GM21447 (cell line): ENCODE results near the gene ZNHIT2.
A peak's percentile ranks its signal among the peaks of the same experiment; 100 is the strongest.

Experiments
- ATAC-seq: cut with Tn5 transposase; IDR thresholded peaks from one replicate; pipeline ENCODE4 v1.9.1; 2021; ENCODE audit not compliant: unreplicated experiment

The ZNHIT2 gene

GRCh38 chr11:65107078-65107477, 10.4 kb downstream of the ZNHIT2 start:
- no peak for ATAC-seq

DNA sequence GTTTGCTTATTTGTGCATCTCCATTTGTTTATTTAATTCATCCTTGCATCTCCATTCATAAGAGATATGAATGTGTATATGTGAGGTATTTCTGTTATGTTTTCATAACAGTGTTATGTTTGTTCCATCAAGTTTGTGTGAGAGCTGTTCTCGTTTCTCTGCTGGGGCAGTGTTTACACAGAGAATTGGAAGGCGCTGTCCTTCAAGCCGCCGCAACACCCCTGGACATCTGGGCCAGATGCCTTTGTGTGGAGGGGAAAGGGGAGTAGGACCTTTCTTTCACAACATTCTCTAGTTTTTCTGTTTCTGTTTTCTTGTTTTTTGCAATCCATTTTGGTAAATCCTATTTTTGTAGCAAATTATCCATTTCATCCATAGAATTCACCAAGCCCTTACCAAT, 12.9 kb downstream of the ZNHIT2 start:
- ATAC-seq, result no peak

DNA sequence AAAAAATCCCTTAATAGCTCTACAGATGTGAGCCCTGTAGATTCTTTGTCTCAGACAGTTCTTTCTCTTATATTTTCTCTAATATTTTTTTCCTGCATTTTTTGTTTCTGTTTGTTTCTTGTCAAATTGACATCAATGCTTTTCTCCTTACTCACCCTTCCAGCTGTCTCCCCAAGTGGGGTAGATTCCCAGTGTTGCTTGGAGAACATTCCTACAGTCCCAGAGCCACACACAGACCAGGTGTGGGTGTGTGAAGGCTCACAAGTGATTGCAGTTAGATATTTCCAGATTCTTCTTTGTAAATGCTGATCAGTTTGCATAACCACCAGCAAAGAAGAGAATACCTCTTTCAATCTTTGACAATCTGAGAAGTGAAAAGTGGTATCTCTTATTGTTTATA, 14.0 kb downstream of the ZNHIT2 start:
- ATAC-seq, result no peak

DNA sequence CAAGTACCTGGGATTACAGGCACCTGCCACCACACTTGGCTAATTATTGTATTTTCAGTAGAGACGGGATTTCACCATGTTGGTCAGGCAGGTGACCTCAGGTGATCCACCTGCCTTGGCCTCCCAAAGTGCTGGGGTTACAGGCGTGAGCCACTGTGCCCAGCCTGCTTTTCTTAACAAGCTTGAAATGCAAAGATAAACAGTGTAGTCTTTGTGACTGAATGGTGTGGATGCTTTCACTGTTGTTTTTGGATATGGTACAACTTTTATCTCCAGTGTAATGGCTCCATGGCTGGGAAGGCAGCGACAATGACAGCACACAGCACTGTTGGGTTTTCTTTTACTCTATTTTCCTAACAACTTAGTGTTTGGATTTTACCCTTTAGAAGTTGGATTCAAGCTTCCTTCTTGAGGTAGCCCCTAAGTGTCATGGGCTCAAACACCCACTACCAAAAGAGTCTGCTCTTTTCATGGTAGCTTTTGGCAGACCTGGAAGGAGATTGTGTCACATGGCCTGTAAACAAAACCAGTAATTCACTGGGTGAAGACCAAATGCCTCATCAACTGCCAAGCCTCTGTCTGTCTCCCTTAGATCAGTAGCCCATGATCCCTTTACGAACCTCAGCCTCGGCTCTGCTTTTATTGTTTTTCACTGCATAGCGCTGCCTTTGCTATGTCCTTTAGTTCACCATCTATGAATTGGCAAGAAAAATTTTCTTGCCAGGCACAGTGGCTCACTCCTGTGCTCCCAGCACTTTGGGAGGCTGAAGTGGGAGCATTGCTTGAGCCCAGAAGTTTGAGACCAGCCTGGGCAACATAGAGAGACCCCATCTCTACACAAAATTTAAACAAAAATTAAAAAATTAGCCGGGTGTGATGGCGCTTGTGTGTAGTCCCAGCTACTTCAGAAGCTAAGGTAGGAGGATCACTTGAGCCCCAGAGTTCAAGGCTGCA, 15.1 kb downstream of the ZNHIT2 start:
- no peak for ATAC-seq

DNA sequence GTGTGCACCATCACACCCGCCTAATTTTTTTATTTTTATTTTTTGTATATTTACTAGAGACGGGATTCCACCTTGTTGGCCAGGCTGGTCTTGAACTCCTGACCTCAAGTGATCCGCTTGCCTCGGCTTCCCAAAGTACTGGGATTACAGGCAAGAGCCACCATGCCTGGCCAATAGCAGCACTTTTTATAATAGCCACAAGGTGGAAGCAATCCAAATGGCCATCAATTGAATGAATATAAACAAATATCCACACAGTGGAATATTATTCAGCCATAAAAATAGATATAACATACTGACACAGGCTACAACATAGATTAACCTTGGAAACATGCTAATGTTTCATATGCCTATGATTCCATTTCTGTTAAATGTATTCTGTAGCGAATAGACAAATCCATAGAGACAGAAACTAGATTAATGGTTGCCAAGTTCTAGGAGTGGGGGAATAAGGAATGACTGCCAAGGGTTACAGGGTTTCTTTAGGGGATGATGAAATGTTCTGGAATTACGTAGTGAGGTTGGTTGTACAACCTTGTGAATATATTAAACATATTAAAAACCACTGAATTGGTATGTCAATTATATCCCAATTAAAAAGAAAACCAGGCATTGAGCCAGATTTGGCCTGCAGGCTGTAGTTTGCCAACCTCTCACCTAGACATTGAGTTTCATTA, 16.7 kb downstream of the ZNHIT2 start:
- ATAC-seq, result no peak

GRCh38 chr11:65096926-65097325, 20.6 kb downstream of the ZNHIT2 start:
- no peak for ATAC-seq

DNA sequence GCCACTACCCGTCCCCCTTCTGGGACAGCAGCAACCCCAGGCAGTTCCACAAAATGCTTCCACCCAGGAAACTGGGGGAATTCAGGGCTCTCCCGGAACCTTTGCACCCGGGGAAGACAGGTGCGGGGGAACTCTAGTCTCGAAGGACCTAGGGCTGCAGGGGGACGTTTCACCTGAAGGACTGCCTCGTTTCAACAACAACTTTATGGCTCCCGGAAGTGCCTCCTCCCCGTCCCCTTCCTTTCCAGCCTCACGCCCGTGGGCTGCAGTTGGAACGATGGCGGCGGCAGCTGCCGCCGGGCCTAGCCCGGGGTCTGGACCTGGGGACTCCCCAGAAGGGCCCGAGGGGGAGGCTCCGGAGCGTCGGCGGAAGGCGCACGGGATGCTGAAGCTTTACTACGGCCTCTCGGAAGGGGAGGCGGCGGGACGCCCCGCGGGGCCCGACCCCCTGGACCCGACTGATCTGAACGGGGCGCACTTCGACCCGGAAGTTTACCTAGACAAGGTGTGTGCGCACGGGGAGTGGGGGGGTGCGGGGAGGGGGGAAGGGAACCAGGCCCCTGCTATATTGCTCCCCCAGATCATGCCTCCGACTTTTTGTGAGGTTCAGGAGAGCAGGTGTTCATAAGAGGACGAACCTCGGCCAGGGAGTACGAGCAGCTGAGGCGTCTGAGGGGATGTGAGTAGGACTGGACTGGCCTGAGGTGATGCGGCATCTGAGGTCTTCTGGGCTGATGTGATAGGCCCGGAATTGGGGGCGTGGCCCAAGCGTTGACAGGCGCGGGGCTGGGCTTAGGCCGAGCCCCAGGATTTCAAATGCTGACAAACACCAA, 21.3 kb downstream of the ZNHIT2 start, which contains the start of gene VPS51:
Gene VPS51, plus strand, starts transcription at position 241 of the 833 bp plus-strand sequence. Its CDS starts 37 bp downstream, at position 278.
- peak; percentile 89 for ATAC-seq

GRCh38 chr11:65095427-65095826, 22.1 kb downstream of the ZNHIT2 start:
- ATAC-seq, result no peak

GRCh38 chr11:65090628-65091027, 26.9 kb downstream of the ZNHIT2 start:
- no peak for ATAC-seq

DNA sequence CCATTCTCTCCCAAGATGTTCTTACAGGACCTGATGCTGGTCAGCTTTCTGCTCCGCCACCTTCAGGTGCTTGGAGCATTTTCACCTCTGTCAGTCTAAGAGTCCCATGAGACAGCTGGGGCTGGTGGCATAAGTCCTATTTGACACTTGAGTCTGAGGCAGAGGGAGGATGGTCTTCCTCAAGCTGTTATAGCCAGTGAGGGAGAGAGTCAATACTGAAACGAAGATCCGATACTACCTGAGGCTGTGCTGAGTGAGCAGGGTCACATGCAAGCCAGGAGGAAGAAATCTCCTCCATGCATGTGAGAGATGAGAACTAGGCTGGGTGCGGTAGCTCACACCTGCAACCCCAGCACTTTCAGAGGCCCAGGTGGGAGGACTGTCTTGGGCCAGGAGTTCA, 27.9 kb downstream of the ZNHIT2 start:
- ATAC-seq, result no peak

DNA sequence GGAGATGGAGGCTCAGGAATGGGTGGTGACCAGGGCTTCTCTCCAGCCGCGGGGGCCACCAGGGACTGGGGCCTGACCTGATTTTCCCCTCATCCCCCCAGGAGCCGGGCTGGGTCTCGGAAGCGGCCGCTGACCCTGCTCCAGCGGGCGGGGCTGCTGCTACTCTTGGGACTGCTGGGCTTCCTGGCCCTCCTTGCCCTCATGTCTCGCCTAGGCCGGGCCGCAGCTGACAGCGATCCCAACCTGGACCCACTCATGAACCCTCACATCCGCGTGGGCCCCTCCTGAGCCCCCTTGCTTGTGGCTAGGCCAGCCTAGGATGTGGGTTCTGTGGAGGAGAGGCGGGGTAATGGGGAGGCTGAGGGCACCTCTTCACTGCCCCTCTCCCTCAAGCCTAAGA, 29.7 kb downstream of the ZNHIT2 start:
- no peak for ATAC-seq

- ATAC-seq, result no peak
Observed at GRCh38 chr11:65087216-65087615, 30.3 kb downstream of the ZNHIT2 start.

DNA sequence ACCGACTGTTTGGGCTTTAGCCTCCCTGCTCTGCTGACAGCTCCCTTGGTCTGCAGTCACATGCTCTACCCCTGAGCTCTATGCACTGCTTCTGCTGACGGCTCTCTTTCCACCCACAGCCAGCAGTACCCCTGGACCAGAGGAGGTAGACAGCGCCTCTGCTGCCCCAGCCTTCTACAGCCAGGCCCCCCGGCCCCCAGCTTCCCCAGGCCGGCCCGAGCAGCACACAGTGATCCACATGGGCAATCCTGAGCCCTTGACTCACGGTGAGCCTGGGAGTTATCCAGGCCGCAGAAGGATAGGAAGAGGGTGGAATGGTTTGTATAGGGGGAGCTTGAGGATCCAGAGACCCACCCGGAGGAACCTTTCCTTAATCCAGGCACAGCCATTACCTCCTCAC, 30.7 kb downstream of the ZNHIT2 start:
- no peak for ATAC-seq

GRCh38 chr11:65085446-65085845, 32.1 kb downstream of the ZNHIT2 start:
- no peak for ATAC-seq

GRCh38 chr11:65084598-65085375, 32.7 kb downstream of the ZNHIT2 start:
- peak; percentile 19 for ATAC-seq

DNA sequence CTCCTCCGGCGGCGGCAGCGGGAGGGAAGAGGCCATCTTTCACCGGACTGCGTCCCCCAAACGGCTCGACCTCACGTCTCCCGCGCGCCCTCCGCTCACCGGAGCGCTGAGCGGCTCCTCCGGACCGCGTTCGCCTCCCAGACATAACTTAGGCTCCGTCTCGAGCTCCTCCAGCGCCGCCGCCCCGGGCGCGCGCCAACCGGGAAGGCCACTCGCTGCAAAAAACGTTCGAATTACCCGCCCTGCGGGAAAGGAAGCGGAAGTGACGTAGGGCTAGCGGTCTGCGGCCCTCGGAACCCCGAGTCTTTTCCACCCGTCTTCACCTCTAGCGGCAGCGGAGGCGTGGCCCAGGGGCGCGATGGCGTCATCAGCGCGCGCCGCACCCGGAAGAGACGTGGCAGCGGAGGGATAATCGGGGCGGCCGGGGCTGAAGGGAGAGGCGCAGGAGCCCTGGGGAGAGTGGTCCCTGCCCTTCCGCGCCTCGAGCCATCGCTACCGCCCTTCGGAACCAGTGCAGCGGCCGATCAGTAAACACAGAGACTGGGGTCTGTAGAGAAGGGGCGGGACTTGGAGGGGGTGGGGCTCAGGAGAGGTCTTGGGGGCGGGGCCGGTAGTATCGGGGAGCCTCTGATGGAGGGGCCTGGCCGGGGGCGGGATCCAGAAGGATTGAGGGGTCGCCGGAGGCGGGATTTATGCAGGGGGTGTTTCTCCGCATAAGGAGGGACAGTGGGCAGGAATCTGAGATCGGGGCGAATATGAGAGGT, 33.5 kb downstream of the ZNHIT2 start, which contains the start of the genes CDCA5 and ZFPL1:
Gene CDCA5, minus strand, starts transcription at position 207 of the 764 bp plus-strand sequence. Its CDS starts 62 bp downstream, at position 145.
Gene ZFPL1, plus strand, starts transcription at position 389 of the 764 bp plus-strand sequence. CDS start 477 bp downstream, outside the sequence.
- ATAC-seq, result peak; percentile 86

- ATAC-seq, result peak; percentile 15
Observed at GRCh38 chr11:65083134-65083833, 34.2 kb downstream of the ZNHIT2 start.

GRCh38 chr11:65078786-65079342, 38.6 kb downstream of the ZNHIT2 start:
- ATAC-seq, result no peak
